Chondrocyte (in vitro differentiated cells): ENCODE measurements around the gene MRAP2. TPM values are rescaled to one million over a fixed set of nuclear protein-coding genes. Genes with fewer than 3 reads are reported as not detected.

Source experiments
- DNase-seq: peaks from one replicate; pipeline ENCODE4 v3.0.0; 2021; ENCODE audit warnings: mixed read lengths, low spot score
- H3K27ac Mint-ChIP-seq: one replicate; pipeline ENCODE4 v1.8.0; 2021; ENCODE audit warnings: mild to moderate bottlenecking, moderate library complexity, mixed read lengths; ENCODE audit not compliant: unreplicated experiment
- H3K27me3 Mint-ChIP-seq: 2 replicates; pipeline ENCODE4 v1.8.0; 2021; ENCODE audit warnings: low read depth, mixed read lengths
- H3K36me3 Mint-ChIP-seq: 2 replicates; pipeline ENCODE4 v1.8.0; 2021; ENCODE audit warnings: low read depth, mixed read lengths
- H3K4me1 Mint-ChIP-seq: 2 replicates; pipeline ENCODE4 v1.8.0; 2021; ENCODE audit warnings: low read depth, mild to moderate bottlenecking, mixed read lengths
- H3K4me3 Mint-ChIP-seq: one replicate; pipeline ENCODE4 v1.8.0; 2021; ENCODE audit warnings: mild to moderate bottlenecking, moderate library complexity, mixed read lengths; ENCODE audit not compliant: unreplicated experiment
- H3K9me3 Mint-ChIP-seq: 2 replicates; pipeline ENCODE4 v1.8.0; 2021; ENCODE audit warnings: low read depth, mixed read lengths
- CTCF ChIP-seq: fragments of 200-600 bp; sonication (generic); IDR thresholded peaks from 2 replicates; pipeline ENCODE4 v1.5.0; 2021; ENCODE audit warnings: antibody characterized with exemption, mild to moderate bottlenecking, moderate library complexity
- total RNA-seq: library from RNA; stranded (reverse); gene quantifications from 3 replicates; pipeline ENCODE4 v1.2.1, GENCODE V29; 2021

The MRAP2 gene
- total RNA-seq, 1 donor from 2014 or later = 19.5 TPM

- no peak overlapping the region for H3K27ac Mint-ChIP-seq
- no peaks in the 10 kb centered on the region for H3K9me3 Mint-ChIP-seq
- no peaks in the 10 kb centered on the region for H3K36me3 Mint-ChIP-seq
- peaks cover 49% of the 10 kb centered on the region for H3K4me1 Mint-ChIP-seq
- H3K4me3 Mint-ChIP-seq = no peak overlapping the region
- DNase-seq = no peak
- TF ChIP-seq CTCF = no peak
- H3K27me3 Mint-ChIP-seq = no peaks in the 10 kb centered on the region
Measured at GRCh38 chr6:84055647-84056046, 22.1 kb downstream of the MRAP2 start.

- Mint-ChIP-seq H3K27me3 (no peaks in the 10 kb centered on the region), H3K4me1 (peaks cover 35% of the 10 kb centered on the region), H3K9me3 (no peaks in the 10 kb centered on the region), H3K36me3 (no peaks in the 10 kb centered on the region), H3K4me3 (no peak overlapping the region), H3K27ac (no peak overlapping the region)
- DNase-seq = no peak
- no peak for TF ChIP-seq CTCF
Measured at GRCh38 chr6:84057908-84058307, 24.3 kb downstream of the MRAP2 start.

GRCh38 chr6:84059082-84059481 lies 25.5 kb downstream of the MRAP2 start:
- H3K27ac Mint-ChIP-seq = no peak overlapping the region
- no peaks in the 10 kb centered on the region for H3K36me3 Mint-ChIP-seq
- H3K27me3 Mint-ChIP-seq = no peaks in the 10 kb centered on the region
- TF ChIP-seq CTCF = no peak
- H3K4me3 Mint-ChIP-seq = no peak overlapping the region
- peaks cover 31% of the 10 kb centered on the region for H3K4me1 Mint-ChIP-seq
- no peaks in the 10 kb centered on the region for H3K9me3 Mint-ChIP-seq
- no peak for DNase-seq

GRCh38 chr6:84061174-84061573 lies 27.6 kb downstream of the MRAP2 start:
- H3K36me3 Mint-ChIP-seq = peaks cover 4% of the 10 kb centered on the region
- no peaks in the 10 kb centered on the region for H3K27me3 Mint-ChIP-seq
- TF ChIP-seq CTCF = no peak
- no peak overlapping the region for H3K27ac Mint-ChIP-seq
- H3K9me3 Mint-ChIP-seq = no peaks in the 10 kb centered on the region
- no peak overlapping the region for H3K4me3 Mint-ChIP-seq
- peaks cover 28% of the 10 kb centered on the region for H3K4me1 Mint-ChIP-seq
- DNase-seq = no peak

- peaks cover 4% of the 10 kb centered on the region for H3K36me3 Mint-ChIP-seq
- no peak for DNase-seq
- H3K4me1 Mint-ChIP-seq = peaks cover 28% of the 10 kb centered on the region
- no peak overlapping the region for H3K4me3 Mint-ChIP-seq
- no peak for TF ChIP-seq CTCF
- H3K27me3 Mint-ChIP-seq = no peaks in the 10 kb centered on the region
- H3K27ac Mint-ChIP-seq = no peak overlapping the region
- no peaks in the 10 kb centered on the region for H3K9me3 Mint-ChIP-seq
Measured at GRCh38 chr6:84061613-84062398, 28.2 kb downstream of the MRAP2 start.
